ENCODE measurements around the gene WHRN.

The WHRN gene

DNA sequence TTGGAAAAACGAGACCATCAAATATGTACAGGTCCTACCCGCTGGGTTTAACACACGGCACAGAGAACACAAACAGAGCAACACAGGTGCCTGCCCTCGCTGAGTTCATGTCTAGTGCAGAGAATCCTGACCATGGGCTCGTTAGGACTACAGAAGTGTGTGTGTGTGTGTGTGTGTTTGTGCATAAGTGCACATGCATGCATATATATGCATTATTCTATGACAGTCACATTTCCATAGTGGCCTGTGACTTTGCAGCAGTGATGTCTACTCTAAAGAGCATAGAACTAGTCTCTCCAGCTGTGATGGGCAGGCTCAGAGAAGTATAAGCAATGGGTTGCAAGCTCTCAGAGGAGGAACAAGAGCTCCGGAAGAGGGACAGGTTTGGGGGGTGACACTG, 147.9 kb downstream of the WHRN start:
- H3K27me3 Mint-ChIP-seq, result no peaks in the 10 kb centered on the region
- no peak overlapping the region for H3K4me3 Mint-ChIP-seq
- peaks cover 72% of the 10 kb centered on the region for H3K36me3 Mint-ChIP-seq
- H3K4me1 Mint-ChIP-seq, result peaks cover 40% of the 10 kb centered on the region
- DNase-seq, result no peak
- CTCF ChIA-PET, result no interaction called here
- H3K27ac Mint-ChIP-seq, result peak overlapping the region; percentile 38
- H3K9me3 Mint-ChIP-seq, result no peaks in the 10 kb centered on the region

DNA sequence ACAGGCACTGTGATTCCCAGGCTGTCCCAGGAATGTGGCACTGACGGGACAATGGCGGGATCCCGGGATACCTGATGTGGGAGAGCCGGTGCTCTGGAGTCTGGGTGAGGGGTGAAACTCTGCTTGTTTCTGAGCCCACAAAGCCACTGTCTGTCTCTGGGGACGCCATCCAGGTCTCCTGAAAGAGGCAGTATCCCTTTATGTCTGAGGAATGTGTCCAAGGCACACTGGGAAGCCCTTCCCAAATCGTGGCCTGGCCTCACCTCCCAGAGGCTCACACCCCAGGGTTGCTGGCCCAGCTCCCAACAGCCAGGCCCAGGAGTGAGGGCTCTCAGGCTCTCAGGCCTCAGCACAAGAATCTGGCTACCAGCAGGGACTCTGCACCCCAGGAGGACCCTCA, 148.5 kb downstream of the WHRN start:
- H3K4me1 Mint-ChIP-seq, result peaks cover 44% of the 10 kb centered on the region

DNA sequence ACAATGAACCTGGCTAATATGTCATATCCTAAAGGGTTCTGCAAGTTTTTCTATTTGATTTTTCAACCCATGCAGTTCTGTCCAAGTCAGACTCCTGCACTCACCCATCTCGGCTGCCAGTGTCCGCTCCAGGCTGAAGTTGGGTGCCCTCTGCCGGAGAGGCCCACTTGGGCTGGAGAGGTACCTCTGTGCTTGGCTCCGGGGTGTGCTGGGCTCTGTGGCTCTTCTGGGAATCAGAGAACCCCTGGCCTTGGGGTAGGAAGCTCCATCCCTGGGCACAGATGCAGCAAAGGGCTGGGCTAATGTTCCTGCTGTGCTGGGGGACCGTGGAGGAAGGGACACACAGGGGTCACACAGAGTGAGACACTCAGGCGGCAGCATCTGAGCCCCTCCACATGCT, 149.5 kb downstream of the WHRN start:
- no peak for DNase-seq
- no peaks in the 10 kb centered on the region for H3K27me3 Mint-ChIP-seq
- CTCF ChIA-PET, result no interaction called here
- H3K9me3 Mint-ChIP-seq, result no peaks in the 10 kb centered on the region
- H3K4me1 Mint-ChIP-seq, result peaks cover 41% of the 10 kb centered on the region
- H3K36me3 Mint-ChIP-seq, result peaks cover 69% of the 10 kb centered on the region
- H3K4me3 Mint-ChIP-seq, result no peak overlapping the region
- H3K27ac Mint-ChIP-seq, result no peak overlapping the region

More for the DNA sequence above, 148.5 kb downstream of the WHRN start:
- CTCF ChIA-PET, result no interaction called here
- H3K9me3 Mint-ChIP-seq, result no peaks in the 10 kb centered on the region
- H3K4me3 Mint-ChIP-seq, result no peak overlapping the region
- peak overlapping the region; percentile 76 for H3K27ac Mint-ChIP-seq
- H3K36me3 Mint-ChIP-seq, result peaks cover 73% of the 10 kb centered on the region
- DNase-seq, result no peak
- no peaks in the 10 kb centered on the region for H3K27me3 Mint-ChIP-seq

Measured in activated naive CD4-positive, alpha-beta T cell treated with anti-CD3 and anti-CD28 coated beads, Interleukin-2, amount 10 ng/mL, durations not matched to agents 7 days and 5 days (primary cell).